H1 (cell line): ENCODE data around the gene UBQLN3.

Source experiments
- KDM1A ChIP-seq: fragments of 200-600, 300-600 bp; sonication (generic); IDR thresholded peaks from 2 replicates; pipeline ENCODE4 v1.7.1; 2016; ENCODE audit warnings: mild to moderate bottlenecking, low read length, borderline replicate concordance
- POLR2A ChIP-seq, 2 experiments: IDR thresholded peaks; 1 replicate in 1 of 2; 2 replicates in 1 of 2; pipeline ENCODE4 v1.6.1; 2011; ENCODE audit warnings: low read depth in 2 of 2, low read length in 2 of 2, mild to moderate bottlenecking in 2 of 2; ENCODE audit errors: control extremely low read depth in 1 of 2
- TF ChIP-seq, protein P1 (sequence below), 3 experiments: IDR thresholded peaks; 1 replicate in 2 of 3; 2 replicates in 1 of 3; pipeline versions ENCODE4 v1.5.1 to v1.6.1; 2011; ENCODE audit warnings: low read length in 3 of 3, mild to moderate bottlenecking in 3 of 3, inconsistent platforms in 2 of 3, low read depth in 1 of 3, moderate library complexity in 1 of 3; ENCODE audit not compliant: insufficient read depth in 1 of 3; ENCODE audit errors: control extremely low read depth in 1 of 3

- TF ChIP-seq, protein P1, sequence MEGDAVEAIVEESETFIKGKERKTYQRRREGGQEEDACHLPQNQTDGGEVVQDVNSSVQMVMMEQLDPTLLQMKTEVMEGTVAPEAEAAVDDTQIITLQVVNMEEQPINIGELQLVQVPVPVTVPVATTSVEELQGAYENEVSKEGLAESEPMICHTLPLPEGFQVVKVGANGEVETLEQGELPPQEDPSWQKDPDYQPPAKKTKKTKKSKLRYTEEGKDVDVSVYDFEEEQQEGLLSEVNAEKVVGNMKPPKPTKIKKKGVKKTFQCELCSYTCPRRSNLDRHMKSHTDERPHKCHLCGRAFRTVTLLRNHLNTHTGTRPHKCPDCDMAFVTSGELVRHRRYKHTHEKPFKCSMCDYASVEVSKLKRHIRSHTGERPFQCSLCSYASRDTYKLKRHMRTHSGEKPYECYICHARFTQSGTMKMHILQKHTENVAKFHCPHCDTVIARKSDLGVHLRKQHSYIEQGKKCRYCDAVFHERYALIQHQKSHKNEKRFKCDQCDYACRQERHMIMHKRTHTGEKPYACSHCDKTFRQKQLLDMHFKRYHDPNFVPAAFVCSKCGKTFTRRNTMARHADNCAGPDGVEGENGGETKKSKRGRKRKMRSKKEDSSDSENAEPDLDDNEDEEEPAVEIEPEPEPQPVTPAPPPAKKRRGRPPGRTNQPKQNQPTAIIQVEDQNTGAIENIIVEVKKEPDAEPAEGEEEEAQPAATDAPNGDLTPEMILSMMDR (IDR thresholded peaks at IDR 0.05; ENCODE audit: control extremely low read depth in 1 of 3, insufficient read depth in 1 of 3, low read depth in 1 of 3, low read length in 3 of 3), result no peak
- TF ChIP-seq POLR2A (IDR thresholded peaks at IDR 0.05; ENCODE audit: control extremely low read depth in 1 of 2, low read depth in 2 of 2, low read length in 2 of 2) (no peak), KDM1A (no peak)
These were observed 31.7 kb upstream of the UBQLN3 start for GRCh38 chr11:5541427-5541826.
